NCI-H226 (cell line): ENCODE data around the gene LY6G6C.
A peak's percentile ranks its signal among the peaks of the same experiment; 100 is the strongest.

ENCODE experiments used
- DNase-seq: peaks from one replicate; pipeline ENCODE4 v3.0.0-alpha.2; 2015

The LY6G6C gene

GRCh38 chr6:31721351-31722020 lies at the start of gene LY6G6C:
LY6G6C (minus strand) TSS chr6:31721746; CDS start chr6:31721679, 67 bp downstream.
- no peak for DNase-seq

- DNase-seq = no peak
Observed at GRCh38 chr6:31770860-31771259, 49.3 kb upstream of the LY6G6C start.

GRCh38 chr6:31769684-31770371 lies 48.3 kb upstream of the LY6G6C start:
- peak; percentile 39 for DNase-seq

GRCh38 chr6:31768363-31769257 lies 47.1 kb upstream of the LY6G6C start:
- no peak for DNase-seq

GRCh38 chr6:31767096-31767645 lies 45.6 kb upstream of the LY6G6C start:
- no peak for DNase-seq

- DNase-seq = no peak
Observed at GRCh38 chr6:31765910-31766794, 44.6 kb upstream of the LY6G6C start.

GRCh38 chr6:31765559-31765909 lies 44.0 kb upstream of the LY6G6C start:
- DNase-seq = no peak

GRCh38 chr6:31764198-31764597 lies 42.7 kb upstream of the LY6G6C start:
- no peak for DNase-seq

- DNase-seq = peak; percentile 48
Observed at GRCh38 chr6:31763619-31763940, 42.0 kb upstream of the LY6G6C start.

- no peak for DNase-seq
Observed at GRCh38 chr6:31762878-31763618, 41.5 kb upstream of the LY6G6C start.

- no peak for DNase-seq
Observed at GRCh38 chr6:31762356-31762755, 40.8 kb upstream of the LY6G6C start, which contains the start of gene SAPCD1. SAPCD1 (plus strand) TSS chr6:31762656; CDS start chr6:31763055, 399 bp downstream.

GRCh38 chr6:31761343-31761742 lies 39.8 kb upstream of the LY6G6C start:
- no peak for DNase-seq

- no peak for DNase-seq
Observed at GRCh38 chr6:31760790-31761189, 39.2 kb upstream of the LY6G6C start.

- DNase-seq = no peak
Observed at GRCh38 chr6:31758281-31758680, 36.7 kb upstream of the LY6G6C start.

GRCh38 chr6:31752739-31753319 lies 31.3 kb upstream of the LY6G6C start:
- peak; percentile 55 for DNase-seq

- DNase-seq = peak; percentile 39
Observed at GRCh38 chr6:31750411-31751022, 29.0 kb upstream of the LY6G6C start.

GRCh38 chr6:31749301-31750036 lies 27.9 kb upstream of the LY6G6C start:
- DNase-seq = no peak

GRCh38 chr6:31744422-31744821 lies 22.9 kb upstream of the LY6G6C start:
- DNase-seq = no peak

- no peak for DNase-seq
Observed at GRCh38 chr6:31742894-31743293, 21.3 kb upstream of the LY6G6C start.

GRCh38 chr6:31741815-31742214 lies 20.3 kb upstream of the LY6G6C start:
- no peak for DNase-seq
